HEK293 (cell line): Measurements from ENCODE around the gene CCR5AS.

Source experiments
- CTCF ChIA-PET: fragments of 350-600 bp; formaldehyde crosslinking; extraction: SDS; loops from one replicate; lab custom pipeline; 2021; ENCODE audit warnings: antibody characterized with exemption; lab: Yijun Ruan, JAX
- POLR2A ChIA-PET: fragments of 300-600 bp; formaldehyde crosslinking; extraction: SDS; loops from one replicate; lab custom pipeline; 2020; ENCODE audit warnings: antibody characterized with exemption, inconsistent platforms; lab: Yijun Ruan, JAX
- H3K27ac ChIP-seq: fragments of 200-500 bp; sonication (Bioruptor generic); 2 replicates; pipeline ENCODE4 v1.5.1; 2014; ENCODE audit warnings: low read depth, low read length, control low read depth, inconsistent platforms; ENCODE audit errors: extremely low read depth
- H3K36me3 ChIP-seq, 2 experiments: fragments of 200-500 bp in 1 of 2; sonication (Bioruptor generic) in 1 of 2; 1 replicate in 1 of 2; 2 replicates in 1 of 2; pipeline ENCODE4 v1.5.1; 2014 to 2017; ENCODE audit warnings: inconsistent platforms in 2 of 2, low read length in 2 of 2; ENCODE audit not compliant: control insufficient read depth in 2 of 2, insufficient read depth in 1 of 2
- H3K4me1 ChIP-seq: fragments of 200-500 bp; sonication (Bioruptor generic); 2 replicates; pipeline ENCODE4 v1.5.1; 2014; ENCODE audit warnings: mild to moderate bottlenecking, low read length, inconsistent platforms; ENCODE audit not compliant: control insufficient read depth, insufficient read depth
- H3K4me3 ChIP-seq: 2 replicates; pipeline ENCODE4 v1.5.1; 2011; ENCODE audit warnings: low read depth, mild to moderate bottlenecking, control low read depth, low read length, moderate library complexity
- H3K9me3 ChIP-seq: fragments of 200-500 bp; sonication (Bioruptor generic); 2 replicates; pipeline ENCODE4 v1.5.1; 2014; ENCODE audit warnings: low read depth, low read length, inconsistent platforms; ENCODE audit not compliant: control insufficient read depth, insufficient read depth
- HOXC10 ChIP-seq: sonication (generic); formaldehyde crosslinking; IDR thresholded peaks from 2 replicates; pipeline ENCODE4 v1.8.1; 2023; ENCODE audit warnings: mild to moderate bottlenecking, missing genetic modification reagents
- IKZF3 ChIP-seq: fragments of 450-650 bp; IDR thresholded peaks from 2 replicates; pipeline ENCODE4 v1.5.0; 2018; ENCODE audit warnings: missing biosample characterization, mild to moderate bottlenecking, missing genetic modification characterization, moderate library complexity
- KLF9 ChIP-seq: fragments of 450-650 bp; formaldehyde crosslinking; IDR thresholded peaks from 2 replicates; pipeline ENCODE4 v1.5.1; 2016; ENCODE audit warnings: missing biosample characterization, missing genetic modification characterization, low read depth
- MEIS1 ChIP-seq: sonication (generic); formaldehyde crosslinking; IDR thresholded peaks from 2 replicates; pipeline ENCODE4 v1.8.1; 2022; ENCODE audit warnings: missing genetic modification reagents, mild to moderate bottlenecking, borderline replicate concordance
- PRDM1 ChIP-seq: fragments of 450-650 bp; formaldehyde crosslinking; IDR thresholded peaks from 2 replicates; pipeline ENCODE4; 2016; ENCODE audit warnings: missing biosample characterization, missing genetic modification characterization
- TCF7L2 ChIP-seq: IDR thresholded peaks from 2 replicates; pipeline ENCODE4 v1.6.1; 2011; ENCODE audit warnings: low read depth, mild to moderate bottlenecking, inconsistent platforms, low read length, moderate library complexity, borderline replicate concordance
- ZBTB1 ChIP-seq: fragments of 450-650 bp; formaldehyde crosslinking; IDR thresholded peaks from 2 replicates; pipeline ENCODE4 v1.5.1; 2016; ENCODE audit warnings: missing biosample characterization, missing genetic modification characterization
- ZFHX2 ChIP-seq: fragments of 450-650 bp; formaldehyde crosslinking; conservative IDR thresholded peaks from 2 replicates; pipeline ENCODE4 v1.5.1; 2016; ENCODE audit warnings: missing biosample characterization, missing genetic modification characterization
- ZIC2 ChIP-seq: fragments of 450-650 bp; formaldehyde crosslinking; IDR thresholded peaks from 2 replicates; pipeline ENCODE4 v1.5.1; 2016; ENCODE audit warnings: missing biosample characterization, missing genetic modification characterization
- ZNF114 ChIP-seq: fragments of 450-650 bp; formaldehyde crosslinking; IDR thresholded peaks from 2 replicates; pipeline ENCODE4 v1.5.0; 2017; ENCODE audit warnings: missing biosample characterization, missing genetic modification characterization
- ZNF121 ChIP-seq: fragments of 450-650 bp; formaldehyde crosslinking; IDR thresholded peaks from 2 replicates; pipeline ENCODE4 v1.5.1; 2016; ENCODE audit warnings: missing biosample characterization, missing genetic modification characterization
- ZNF138 ChIP-seq: fragments of 450-650 bp; formaldehyde crosslinking; IDR thresholded peaks from 2 replicates; pipeline ENCODE4 v1.5.1; 2016; ENCODE audit warnings: missing biosample characterization, missing genetic modification characterization, borderline replicate concordance
- ZNF155 ChIP-seq: fragments of 450-650 bp; formaldehyde crosslinking; IDR thresholded peaks from 2 replicates; pipeline ENCODE4 v1.5.1; 2016; ENCODE audit warnings: missing biosample characterization, missing genetic modification characterization
- ZNF157 ChIP-seq: fragments of 450-650 bp; formaldehyde crosslinking; IDR thresholded peaks from 2 replicates; pipeline ENCODE4 v1.5.1; 2016; ENCODE audit warnings: missing biosample characterization, missing genetic modification characterization
- ZNF214 ChIP-seq: fragments of 450-650 bp; formaldehyde crosslinking; IDR thresholded peaks from 2 replicates; pipeline ENCODE4 v1.5.1; 2017; ENCODE audit warnings: missing biosample characterization, mild to moderate bottlenecking, missing genetic modification characterization, borderline replicate concordance
- ZNF324 ChIP-seq: fragments of 450-650 bp; formaldehyde crosslinking; IDR thresholded peaks from 2 replicates; pipeline ENCODE4 v1.5.1; 2016; ENCODE audit warnings: missing biosample characterization, missing genetic modification characterization
- ZNF37A ChIP-seq: fragments of 450-650 bp; IDR thresholded peaks from 2 replicates; pipeline ENCODE4 v1.5.1; 2018; ENCODE audit warnings: missing biosample characterization, missing genetic modification characterization
- ZNF473 ChIP-seq: fragments of 450-650 bp; formaldehyde crosslinking; IDR thresholded peaks from 2 replicates; pipeline ENCODE4 v1.5.1; 2017; ENCODE audit warnings: missing biosample characterization, missing genetic modification characterization
- ZNF488 ChIP-seq: fragments of 450-650 bp; formaldehyde crosslinking; IDR thresholded peaks from 2 replicates; pipeline ENCODE4 v1.5.1; 2016; ENCODE audit warnings: missing biosample characterization, missing genetic modification characterization
- ZNF544 ChIP-seq: fragments of 450-650 bp; formaldehyde crosslinking; IDR thresholded peaks from 2 replicates; pipeline ENCODE4 v1.5.0; 2017; ENCODE audit warnings: missing biosample characterization, missing genetic modification characterization
- ZNF561 ChIP-seq: fragments of 450-650 bp; IDR thresholded peaks from 2 replicates; pipeline ENCODE4 v1.5.1; 2018; ENCODE audit warnings: missing biosample characterization, missing genetic modification characterization, borderline replicate concordance
- TF ChIP-seq, protein P1 (sequence below): fragments of 450-650 bp; formaldehyde crosslinking; IDR thresholded peaks from 2 replicates; pipeline ENCODE4 v1.5.1; 2017; ENCODE audit warnings: missing biosample characterization, missing genetic modification characterization

CCR5AS gene

DNA sequence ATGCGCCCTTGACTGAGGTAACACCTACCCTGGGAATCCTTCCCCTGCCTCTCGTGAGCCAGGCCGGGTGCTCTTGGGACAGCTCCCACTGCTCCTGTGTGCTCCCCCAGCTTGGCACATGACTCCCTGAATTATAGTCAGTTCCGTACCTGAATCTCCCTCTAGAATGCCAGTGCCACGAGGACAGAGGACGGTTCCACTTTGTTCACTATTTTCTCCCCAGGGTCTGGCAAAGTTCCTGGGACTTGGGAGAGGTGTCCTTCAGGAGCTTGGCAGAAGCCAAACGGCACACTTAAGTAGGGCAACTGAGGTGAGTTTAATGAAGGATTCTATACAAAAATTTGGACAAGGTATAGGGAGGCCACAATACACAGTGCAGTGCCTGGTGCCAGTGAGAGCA lies 9.8 kb downstream of the CCR5AS start:
- TF ChIP-seq ZNF488 (tag by site-specific recombination) (no peak), TCF7L2 (no peak), ZNF138 (no peak), MEIS1 (CRISPR knock-in tag) (no peak), ZNF544 (tag by site-specific recombination) (no peak), HOXC10 (CRISPR knock-in tag) (no peak), IKZF3 (tag by site-specific recombination) (no peak)
- TF ChIP-seq, protein P1, sequence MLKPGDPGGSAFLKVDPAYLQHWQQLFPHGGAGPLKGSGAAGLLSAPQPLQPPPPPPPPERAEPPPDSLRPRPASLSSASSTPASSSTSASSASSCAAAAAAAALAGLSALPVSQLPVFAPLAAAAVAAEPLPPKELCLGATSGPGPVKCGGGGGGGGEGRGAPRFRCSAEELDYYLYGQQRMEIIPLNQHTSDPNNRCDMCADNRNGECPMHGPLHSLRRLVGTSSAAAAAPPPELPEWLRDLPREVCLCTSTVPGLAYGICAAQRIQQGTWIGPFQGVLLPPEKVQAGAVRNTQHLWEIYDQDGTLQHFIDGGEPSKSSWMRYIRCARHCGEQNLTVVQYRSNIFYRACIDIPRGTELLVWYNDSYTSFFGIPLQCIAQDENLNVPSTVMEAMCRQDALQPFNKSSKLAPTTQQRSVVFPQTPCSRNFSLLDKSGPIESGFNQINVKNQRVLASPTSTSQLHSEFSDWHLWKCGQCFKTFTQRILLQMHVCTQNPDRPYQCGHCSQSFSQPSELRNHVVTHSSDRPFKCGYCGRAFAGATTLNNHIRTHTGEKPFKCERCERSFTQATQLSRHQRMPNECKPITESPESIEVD (tag by site-specific recombination), result no peak
- H3K9me3 ChIP-seq, result no peaks in the 10 kb centered on the region
- POLR2A ChIA-PET, result no interaction called here
- H3K4me1 ChIP-seq, result no peaks in the 10 kb centered on the region
- no peak overlapping the region for H3K4me3 ChIP-seq
- H3K27ac ChIP-seq, result no peak overlapping the region
- CTCF ChIA-PET, result no interaction called here
- no peaks in the 10 kb centered on the region for H3K36me3 ChIP-seq

- CTCF ChIA-PET, result interaction anchor here (0.6 kb wide), 1 partner anchor 9 kb away, joined by 4 read pairs; no protein-coding TSS in a partner anchor
- Histone ChIP-seq H3K36me3 (no peaks in the 10 kb centered on the region), H3K4me1 (no peaks in the 10 kb centered on the region), H3K9me3 (no peaks in the 10 kb centered on the region), H3K4me3 (no peak overlapping the region), H3K27ac (no peak overlapping the region)
- POLR2A ChIA-PET, result no interaction called here
- TF ChIP-seq ZNF561 (tag by site-specific recombination) (no peak), ZNF324 (tag by site-specific recombination) (no peak), ZNF37A (tag by site-specific recombination) (no peak), PRDM1 (tag by site-specific recombination) (no peak), ZNF155 (tag by site-specific recombination) (no peak), ZFHX2 (tag by site-specific recombination) (0 out of 2 replicates have a peak, but pooled peaks have one; percentile 8)
Observed at GRCh38 chr3:46395766-46396530, 10.9 kb downstream of the CCR5AS start.

DNA sequence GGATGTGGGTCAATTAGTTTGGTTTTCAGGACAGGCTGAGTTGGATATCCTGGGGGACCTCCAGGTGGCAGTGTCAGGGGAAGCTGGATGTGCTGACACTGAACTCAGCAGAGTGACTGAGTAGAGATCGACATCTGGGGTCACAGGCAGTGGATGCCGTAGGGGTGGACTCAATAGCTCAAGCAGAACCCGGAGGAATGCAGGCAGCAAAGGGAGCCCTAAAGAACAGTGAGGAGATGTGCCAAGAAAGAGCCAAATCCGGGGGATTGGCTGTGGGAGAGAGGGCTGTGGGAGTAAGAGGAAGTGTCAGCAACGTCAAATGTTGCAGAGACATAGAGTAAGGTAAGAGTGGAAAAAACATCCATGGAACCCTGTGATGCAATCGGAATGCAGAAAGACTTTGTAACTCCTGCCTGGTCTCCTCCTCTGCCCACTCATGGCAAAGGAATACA lies 11.6 kb downstream of the CCR5AS start:
- H3K36me3 ChIP-seq, result no peaks in the 10 kb centered on the region
- H3K4me1 ChIP-seq, result no peaks in the 10 kb centered on the region
- ChIA-PET CTCF (no interaction called here), POLR2A (no interaction called here)
- no peaks in the 10 kb centered on the region for H3K9me3 ChIP-seq
- H3K4me3 ChIP-seq, result no peak overlapping the region
- H3K27ac ChIP-seq, result no peak overlapping the region
- TF ChIP-seq ZNF114 (no peak), ZNF157 (tag by site-specific recombination) (no peak), ZIC2 (no peak), ZNF473 (tag by site-specific recombination) (no peak), ZNF121 (no peak), ZFHX2 (tag by site-specific recombination) (peak; percentile 65), ZNF214 (tag by site-specific recombination) (no peak), ZBTB1 (no peak), KLF9 (no peak)
